SK-N-SH treated with all-trans-retinoic acid at 6 μM for 48 hours (cell line): ENCODE data around the gene DYSF.

Experiments used
- ESRRG ChIP-seq: fragments of 250-450 bp; sonication (Bioruptor Pico); IDR thresholded peaks from 2 replicates; pipeline ENCODE4 v1.6.1; 2021; ENCODE audit warnings: mild to moderate bottlenecking
- OSR1 ChIP-seq: fragments of 250-450 bp; sonication (Bioruptor Pico); IDR thresholded peaks from 2 replicates; pipeline ENCODE4 v1.8.0; 2022; ENCODE audit warnings: moderate library complexity, mild to moderate bottlenecking, inconsistent platforms
- RARB ChIP-seq: fragments of 250-450 bp; sonication (Bioruptor Pico); IDR thresholded peaks from 2 replicates; pipeline ENCODE4 v1.8.0; 2021; ENCODE audit warnings: mild to moderate bottlenecking, moderate library complexity
- ZFP3 ChIP-seq: fragments of 250-450 bp; sonication (Bioruptor Pico); IDR thresholded peaks from 2 replicates; pipeline ENCODE4 v1.5.0; 2020; ENCODE audit warnings: mild to moderate bottlenecking, moderate library complexity

DNA sequence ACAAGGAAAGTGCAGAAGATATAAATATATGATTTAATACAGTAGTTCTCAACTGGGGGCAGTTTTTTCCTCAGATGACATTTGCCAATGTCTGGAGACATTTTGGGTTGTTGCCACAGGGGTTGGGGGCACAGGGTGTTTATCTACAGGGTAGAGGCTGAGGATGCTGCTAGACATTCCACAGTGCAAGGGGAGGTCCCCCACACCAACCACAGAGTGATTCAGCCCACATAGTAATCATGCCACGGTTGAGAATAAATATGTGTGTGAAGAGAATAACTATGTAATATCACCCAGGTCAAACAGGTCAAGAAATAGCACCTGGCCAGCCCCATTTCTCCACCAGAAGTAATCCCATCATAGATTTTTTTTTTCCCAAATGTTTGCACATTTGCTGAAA, 17.9 kb downstream of the DYSF start:
- TF ChIP-seq RARB (CRISPR knock-in tag): no peak
- no peak for TF ChIP-seq OSR1
- TF ChIP-seq ZFP3 (CRISPR knock-in tag): no peak
- TF ChIP-seq ESRRG: no peak
